ENCODE measurements around the gene ACTG2. TPM values are rescaled to one million over a fixed set of nuclear protein-coding genes. Genes with fewer than 3 reads are reported as not detected.

Gene ACTG2
- total RNA-seq, 1 experiment from 2014 or later, result 0.08 TPM

Other genes starting within 250 kb of the ACTG2 start
- 136 and 161 TPM in 2 replicates for gene TPRKB, start 155.7 kb upstream of the ACTG2 start, total RNA-seq (2014; rRNA removed; shearing (Covaris generic))
- 42.3 and 44.1 TPM in 2 replicates for gene DUSP11, start 112.9 kb upstream of the ACTG2 start, total RNA-seq (2014; rRNA removed; shearing (Covaris generic))
- not detected in 2 replicates for gene C2orf78, start 108.8 kb upstream of the ACTG2 start, total RNA-seq (2014; rRNA removed; shearing (Covaris generic))
- gene STAMBP, start 64.0 kb upstream of the ACTG2 start, total RNA-seq (2014; rRNA removed; shearing (Covaris generic)), result 50.1 and 61.1 TPM in 2 replicates
- gene DGUOK, start 33.9 kb downstream of the ACTG2 start, total RNA-seq (2014; rRNA removed; shearing (Covaris generic)), result 100 and 105 TPM in 2 replicates
- 13.6 and 16.3 TPM in 2 replicates for gene TET3, start 91.9 kb downstream of the ACTG2 start, total RNA-seq (2014; rRNA removed; shearing (Covaris generic))